GM13977 (cell line): ENCODE data around the gene SPAST.
"Not testable (repeated sequence)": the region's sequence is repeated elsewhere in the genome, so short reads cannot be mapped to it uniquely, and the experiment has no call there.

Experiments
- DNase-seq: peaks from one replicate; pipeline ENCODE4 v3.0.0; 2012; ENCODE audit warnings: low spot score
- CTCF ChIP-seq: IDR thresholded peaks from 2 replicates; pipeline ENCODE4 v1.5.1; 2012; ENCODE audit warnings: mild to moderate bottlenecking, control low read depth; ENCODE audit not compliant: insufficient read depth; ENCODE audit errors: extremely low read depth, missing control alignments
- in situ Hi-C: fragments of 300-500 bp; cut with MboI; formaldehyde crosslinking; loops from one replicate; pipeline ENCODE4 v1.12.0; 2022; ENCODE audit warnings: low sequenced_read_pairs, low pct_unique_long_range_greater_than_20kb, mixed read lengths, inconsistent platforms; ENCODE audit not compliant: unreplicated experiment

SPAST gene

GRCh38 chr2:32128636-32129035 lies 65.3 kb downstream of the SPAST start:
- TF ChIP-seq CTCF = no peak
- in situ Hi-C loops = no loop called here
- DNase-seq = no peak

- TF ChIP-seq CTCF = no peak
- in situ Hi-C loops = no loop called here
- DNase-seq = no peak
Observed at GRCh38 chr2:32129086-32129485, 65.7 kb downstream of the SPAST start.

GRCh38 chr2:32135409-32135808 lies 72.1 kb downstream of the SPAST start:
- TF ChIP-seq CTCF = peak; percentile 4
- peak; percentile 31 for DNase-seq
- in situ Hi-C loops = no loop called here

GRCh38 chr2:32136097-32136496 lies 72.7 kb downstream of the SPAST start:
- no peak for TF ChIP-seq CTCF
- no peak for DNase-seq
- in situ Hi-C loops = no loop called here

- DNase-seq, in situ Hi-C loops: not testable (repeated sequence)
Observed at GRCh38 chr2:32151544-32151943, 88.2 kb downstream of the SPAST start.

- in situ Hi-C loops = no loop called here
- DNase-seq = no peak
- TF ChIP-seq CTCF = no peak
Observed at GRCh38 chr2:32159678-32160077, 96.3 kb downstream of the SPAST start.

- no peak for DNase-seq
- TF ChIP-seq CTCF = no peak
- in situ Hi-C loops = no loop called here
Observed at GRCh38 chr2:32161296-32161695, 97.9 kb downstream of the SPAST start.

- in situ Hi-C loops, DNase-seq: not testable (repeated sequence)
Observed at GRCh38 chr2:32164254-32164653, 100.9 kb downstream of the SPAST start.

- in situ Hi-C loops, DNase-seq: not testable (repeated sequence)
Observed at GRCh38 chr2:32165027-32165347, 101.6 kb downstream of the SPAST start.
